Osteocyte (in vitro differentiated cells): ENCODE results near the gene IDH2. TPM values are rescaled to one million over a fixed set of nuclear protein-coding genes. Genes with fewer than 3 reads are reported as not detected.
"Not testable (repeated sequence)": the region's sequence is repeated elsewhere in the genome, so short reads cannot be mapped to it uniquely, and the experiment has no call there.

ENCODE experiments used
- DNase-seq: peaks from one replicate; pipeline ENCODE4 v3.0.0; 2021; ENCODE audit warnings: mixed read lengths; ENCODE audit not compliant: unreplicated experiment; ENCODE audit errors: extremely low spot score
- H3K27ac Mint-ChIP-seq: one replicate; pipeline ENCODE4 v1.8.0; 2021; ENCODE audit warnings: mild to moderate bottlenecking, mixed read lengths; ENCODE audit not compliant: unreplicated experiment
- H3K27me3 Mint-ChIP-seq: one replicate; pipeline ENCODE4 v1.8.0; 2021; ENCODE audit warnings: mixed read lengths; ENCODE audit not compliant: unreplicated experiment
- H3K36me3 Mint-ChIP-seq: one replicate; pipeline ENCODE4 v1.8.0; 2021; ENCODE audit warnings: mixed read lengths; ENCODE audit not compliant: unreplicated experiment
- H3K4me1 Mint-ChIP-seq: one replicate; pipeline ENCODE4 v1.8.0; 2021; ENCODE audit warnings: mixed read lengths; ENCODE audit not compliant: unreplicated experiment
- H3K4me3 Mint-ChIP-seq: one replicate; pipeline ENCODE4 v1.8.0; 2021; ENCODE audit warnings: mild to moderate bottlenecking, moderate library complexity, mixed read lengths; ENCODE audit not compliant: unreplicated experiment
- H3K9me3 Mint-ChIP-seq: one replicate; pipeline ENCODE4 v1.8.0; 2021; ENCODE audit warnings: mixed read lengths; ENCODE audit not compliant: unreplicated experiment
- CTCF ChIP-seq: fragments of 200-600 bp; sonication (generic); IDR thresholded peaks from 2 replicates; pipeline ENCODE4 v1.5.0; 2021; ENCODE audit warnings: antibody characterized with exemption, mild to moderate bottlenecking, moderate library complexity
- total RNA-seq: library from RNA; stranded (reverse); gene quantifications from 2 replicates; pipeline ENCODE4 v1.2.1, GENCODE V29; 2021

Gene IDH2
- total RNA-seq, 1 donor from 2014 or later = 93.0 TPM

GRCh38 chr15:90145259-90145658 lies 43.0 kb upstream of the IDH2 start:
- no peaks in the 10 kb centered on the region for H3K36me3 Mint-ChIP-seq
- H3K27ac Mint-ChIP-seq = no peak overlapping the region
- no peaks in the 10 kb centered on the region for H3K27me3 Mint-ChIP-seq
- no peaks in the 10 kb centered on the region for H3K9me3 Mint-ChIP-seq
- TF ChIP-seq CTCF = no peak
- no peak overlapping the region for H3K4me3 Mint-ChIP-seq
- DNase-seq = no peak
- peaks cover 5% of the 10 kb centered on the region for H3K4me1 Mint-ChIP-seq

- H3K4me1 Mint-ChIP-seq = peaks cover 3% of the 10 kb centered on the region
- peak; percentile 69 for TF ChIP-seq CTCF
- no peaks in the 10 kb centered on the region for H3K36me3 Mint-ChIP-seq
- DNase-seq = peak; percentile 86
- no peak overlapping the region for H3K27ac Mint-ChIP-seq
- no peak overlapping the region for H3K4me3 Mint-ChIP-seq
- no peaks in the 10 kb centered on the region for H3K9me3 Mint-ChIP-seq
- H3K27me3 Mint-ChIP-seq = no peaks in the 10 kb centered on the region
Observed at GRCh38 chr15:90143166-90143655, 40.9 kb upstream of the IDH2 start.

GRCh38 chr15:90142216-90143165 lies 40.2 kb upstream of the IDH2 start:
- peaks cover 3% of the 10 kb centered on the region for H3K4me1 Mint-ChIP-seq
- H3K27me3 Mint-ChIP-seq = no peaks in the 10 kb centered on the region
- no peak for TF ChIP-seq CTCF
- no peak overlapping the region for H3K4me3 Mint-ChIP-seq
- no peak for DNase-seq
- no peaks in the 10 kb centered on the region for H3K36me3 Mint-ChIP-seq
- no peak overlapping the region for H3K27ac Mint-ChIP-seq
- no peaks in the 10 kb centered on the region for H3K9me3 Mint-ChIP-seq

GRCh38 chr15:90141646-90142045 lies 39.4 kb upstream of the IDH2 start:
- H3K36me3 Mint-ChIP-seq = no peaks in the 10 kb centered on the region
- no peak overlapping the region for H3K27ac Mint-ChIP-seq
- peaks cover 3% of the 10 kb centered on the region for H3K4me1 Mint-ChIP-seq
- no peak for TF ChIP-seq CTCF
- DNase-seq = no peak
- no peaks in the 10 kb centered on the region for H3K27me3 Mint-ChIP-seq
- no peaks in the 10 kb centered on the region for H3K9me3 Mint-ChIP-seq
- no peak overlapping the region for H3K4me3 Mint-ChIP-seq

GRCh38 chr15:90139549-90139948 lies 37.3 kb upstream of the IDH2 start:
- H3K27ac Mint-ChIP-seq, H3K4me3 Mint-ChIP-seq, H3K27me3 Mint-ChIP-seq, DNase-seq, H3K36me3 Mint-ChIP-seq, H3K4me1 Mint-ChIP-seq, H3K9me3 Mint-ChIP-seq: not testable (repeated sequence)
